Endothelial cell of umbilical vein (primary cell): ENCODE data around the gene COPB1. TPM values are rescaled to one million over a fixed set of nuclear protein-coding genes. Genes with fewer than 3 reads are reported as not detected.

ENCODE experiments used
- BruUV-seq: library from RNA; stranded (reverse); fragments of 400-500 nt; replicated peaks from 2 replicates; lab custom pipeline; 2021; lab: Mats Ljungman, UMichigan
- CTCF ChIA-PET: fragments of 300-600, 350-600 bp; sonication (Branson Sonifier 250); formaldehyde crosslinking; loops from one replicate; lab custom pipeline; 2021; ENCODE audit warnings: antibody characterized with exemption, inconsistent platforms; lab: Charles Lee
- POLR2A ChIA-PET: fragments of 300-600, 350-600 bp; sonication (Branson Sonifier 250); formaldehyde crosslinking; loops from one replicate; lab custom pipeline; 2021; ENCODE audit warnings: antibody characterized with exemption, inconsistent platforms; lab: Charles Lee
- DNase-seq: peaks from one replicate; pipeline ENCODE4 v3.0.0-alpha.2; 2011; ENCODE audit warnings: low read depth, low spot score
- FAIRE-seq: peaks from 2 replicates; lab custom pipeline; 2011; peaks lifted over from hg19 to GRCh38; lab: Jason Lieb, UNC
- H2AFZ ChIP-seq: 2 replicates; pipeline ENCODE4 v1.6.0; 2012; ENCODE audit warnings: low read depth, low read length, control low read depth, inconsistent platforms
- H3K27ac ChIP-seq: 2 replicates; pipeline ENCODE4 v1.5.1; 2011; ENCODE audit warnings: low read depth, mild to moderate bottlenecking, control low read depth, low read length, moderate library complexity; ENCODE audit not compliant: insufficient read depth
- H3K27me3 ChIP-seq, 2 experiments: 2 replicates each; pipeline versions ENCODE4 v1.6.0 to v1.6.1; 2011; ENCODE audit warnings: low read length in 2 of 2, mixed read lengths in 1 of 2; ENCODE audit not compliant: control insufficient read depth in 2 of 2, insufficient read depth in 2 of 2
- H3K36me3 ChIP-seq, 2 experiments: 2 replicates in 1 of 2; 3 replicates in 1 of 2; pipeline ENCODE4 v1.5.1; 2011; ENCODE audit warnings: low read length in 2 of 2, mild to moderate bottlenecking in 1 of 2, moderate library complexity in 1 of 2; ENCODE audit not compliant: control insufficient read depth in 2 of 2, insufficient read depth in 2 of 2; ENCODE audit errors: extremely low read depth in 1 of 2
- H3K4me1 ChIP-seq: 3 replicates; pipeline ENCODE4 v1.5.1; 2011; ENCODE audit warnings: mild to moderate bottlenecking, low read length; ENCODE audit not compliant: control insufficient read depth, insufficient read depth; ENCODE audit errors: extremely low read depth
- H3K4me2 ChIP-seq: 2 replicates; pipeline ENCODE4 v1.6.1; 2011; ENCODE audit warnings: low read length, control low read depth, mixed read lengths; ENCODE audit not compliant: insufficient read depth
- H3K4me3 ChIP-seq, 3 experiments: fragments of 200-600 bp in 1 of 3; sonication (generic), shearing (Covaris generic) in 1 of 3; replicated peaks in 1 of 3; 2 replicates each; pipeline ENCODE4 v1.5.1; 2011 to 2016; ENCODE audit warnings: control low read depth in 3 of 3, low read length in 3 of 3, mild to moderate bottlenecking in 2 of 3, inconsistent platforms in 1 of 3, low read depth in 1 of 3, moderate library complexity in 1 of 3; ENCODE audit not compliant: insufficient read depth in 1 of 3
- H3K79me2 ChIP-seq: 2 replicates; pipeline ENCODE4 v1.6.0; 2012; ENCODE audit warnings: low read length, inconsistent platforms; ENCODE audit not compliant: control insufficient read depth, insufficient read depth
- H3K9ac ChIP-seq: replicated peaks from 2 replicates; pipeline ENCODE3; 2011; ENCODE audit warnings: low read length, control low read depth; ENCODE audit not compliant: insufficient read depth; ENCODE audit errors: extremely low read depth
- H3K9me1 ChIP-seq: replicated peaks from 3 replicates; pipeline ENCODE4 v1.6.0; 2011; ENCODE audit warnings: mild to moderate bottlenecking, low read length; ENCODE audit not compliant: control insufficient read depth, insufficient read depth; ENCODE audit errors: extremely low read depth
- H3K9me3 ChIP-seq: replicated peaks from 2 replicates; pipeline ENCODE4 v1.5.1; 2012; ENCODE audit warnings: low read length, inconsistent platforms; ENCODE audit not compliant: control insufficient read depth, insufficient read depth
- H4K20me1 ChIP-seq: replicated peaks from 2 replicates; pipeline ENCODE3; 2011; ENCODE audit warnings: mild to moderate bottlenecking, low read length; ENCODE audit not compliant: control insufficient read depth, insufficient read depth; ENCODE audit errors: extremely low read depth
- EZH2 ChIP-seq: IDR thresholded peaks from 2 replicates; pipeline ENCODE4 v1.6.1; 2012; ENCODE audit warnings: borderline replicate concordance, low read depth, mild to moderate bottlenecking, moderate library complexity, low read length, inconsistent platforms; ENCODE audit not compliant: severe bottlenecking
- FOS ChIP-seq: IDR thresholded peaks from 2 replicates; pipeline ENCODE4 v1.6.1; 2011; ENCODE audit warnings: mild to moderate bottlenecking, low read length, moderate library complexity, borderline replicate concordance; ENCODE audit not compliant: insufficient read depth
- GATA2 ChIP-seq: IDR thresholded peaks from 2 replicates; pipeline ENCODE4 v1.7.0; 2011; ENCODE audit warnings: low read depth, mild to moderate bottlenecking, moderate library complexity, mixed read lengths, low read length; ENCODE audit not compliant: insufficient read length, insufficient read depth
- JUN ChIP-seq: IDR thresholded peaks from 2 replicates; pipeline ENCODE4 v1.6.1; 2011; ENCODE audit warnings: borderline replicate concordance, low read depth; ENCODE audit not compliant: insufficient read length, insufficient read depth
- MAX ChIP-seq: IDR thresholded peaks from 2 replicates; pipeline ENCODE4 v1.6.1; 2011; ENCODE audit not compliant: insufficient read depth, insufficient read length
- MYC ChIP-seq: IDR thresholded peaks from one replicate; pipeline ENCODE4 v1.6.1; 2011; ENCODE audit warnings: mild to moderate bottlenecking, low read depth, low read length
- POLR2A ChIP-seq: IDR thresholded peaks from 2 replicates; pipeline ENCODE4 v1.6.1; 2012; ENCODE audit warnings: low read depth, mild to moderate bottlenecking, control low read depth, low read length
- POLR2AphosphoS5 ChIP-seq: IDR thresholded peaks from 2 replicates; pipeline ENCODE4 v1.6.1; 2012; ENCODE audit warnings: low read depth, mild to moderate bottlenecking, control low read depth, low read length, moderate library complexity; ENCODE audit not compliant: insufficient read depth
- dilution Hi-C: fragments of 300-500 bp; cut with MboI; formaldehyde crosslinking; loops from one replicate; pipeline ENCODE4 v1.15.0; 2019; ENCODE audit warnings: low sequenced_read_pairs; ENCODE audit not compliant: extremely low pct_ligation_motif_present
- intact Hi-C: fragments of 100-400 bp; cut with micrococcal nuclease; formaldehyde crosslinking; loops from one replicate; pipeline ENCODE4 v1.10.0; 2022
- polyA plus RNA-seq, 4 experiments: library from polyadenylated mRNA; depleted of rRNA in 3 of 4; stranded (reverse) in 3 of 4; unstranded in 1 of 4; fragments of >200 nt; gene quantifications; 2 replicates each; pipeline versions ENCODE4 v1.2.1 to v1.2.3, GENCODE V29; 2011 to 2012; ENCODE audit warnings: missing spikeins in 1 of 4
- total RNA-seq: library from RNA; stranded (reverse); gene quantifications from 2 replicates; pipeline ENCODE4 v1.2.3, GENCODE V29; 2021
- TF ChIP-seq, protein P1 (sequence below), 2 donors: IDR thresholded peaks; 1 replicate in 1 of 2; 2 replicates in 1 of 2; pipeline ENCODE4 v1.5.1; 2011; ENCODE audit warnings: low read length in 2 of 2, mild to moderate bottlenecking in 2 of 2, moderate library complexity in 2 of 2, control low read depth in 1 of 2, inconsistent platforms in 1 of 2, low read depth in 1 of 2; ENCODE audit not compliant: insufficient read depth in 1 of 2; ENCODE audit errors: extremely low read depth in 1 of 2

COPB1 gene
- total and polyA plus RNA-seq, 2 donors (not counting 3 experiments of a cell fraction or from before 2014, with no cell fraction given): 61.1 to 145 TPM

GRCh38 chr11:14422052-14422813 lies 77.4 kb downstream of the COPB1 start:
- peak; percentile 98 for DNase-seq
- BruUV-seq: TSS peak; percentile 74
- Histone ChIP-seq H3K4me3 (no peak overlapping the region), H3K9me1 (no peaks in the 10 kb centered on the region), H4K20me1 (no peaks in the 10 kb centered on the region), H3K4me2 (peak overlapping the region; percentile 5), H3K9me3 (no peaks in the 10 kb centered on the region), H3K79me2 (no peaks in the 10 kb centered on the region), H3K9ac (peak overlapping the region; percentile 21), H3K27ac (peak overlapping the region; percentile 69), H2AFZ (no peak overlapping the region), H3K27me3 (no peaks in the 10 kb centered on the region), H3K36me3 (no peaks in the 10 kb centered on the region), H3K4me1 (peaks cover 44% of the 10 kb centered on the region)
- peak; percentile 98 for FAIRE-seq
- dilution Hi-C loops (no loop called here), intact Hi-C loops (loop anchor here (1.0 to 2.0 kb wide), 6 partner anchors 24 to 122 kb away; partner anchors contain the start of genes COPB1 and RRAS2)
- ChIA-PET CTCF (interaction anchor here (0.6 to 9.5 kb wide), 10 partner anchors 9 to 120 kb away, joined by 3 to 261 read pairs (median 4); no protein-coding TSS in a partner anchor), POLR2A (interaction anchor here (0.5 to 1.3 kb wide), 10 partner anchors 17 to 172 kb away, joined by 3 to 8 read pairs (median 3); no protein-coding TSS in a partner anchor)
- TF ChIP-seq FOS (peak; percentile 100), MAX (no peak), MYC (peak; percentile 12), POLR2A (peak; percentile 69), GATA2 (peak; percentile 93), EZH2 (no peak), JUN (peak; percentile 92), POLR2AphosphoS5 (peak; percentile 98)
- TF ChIP-seq, protein P1, sequence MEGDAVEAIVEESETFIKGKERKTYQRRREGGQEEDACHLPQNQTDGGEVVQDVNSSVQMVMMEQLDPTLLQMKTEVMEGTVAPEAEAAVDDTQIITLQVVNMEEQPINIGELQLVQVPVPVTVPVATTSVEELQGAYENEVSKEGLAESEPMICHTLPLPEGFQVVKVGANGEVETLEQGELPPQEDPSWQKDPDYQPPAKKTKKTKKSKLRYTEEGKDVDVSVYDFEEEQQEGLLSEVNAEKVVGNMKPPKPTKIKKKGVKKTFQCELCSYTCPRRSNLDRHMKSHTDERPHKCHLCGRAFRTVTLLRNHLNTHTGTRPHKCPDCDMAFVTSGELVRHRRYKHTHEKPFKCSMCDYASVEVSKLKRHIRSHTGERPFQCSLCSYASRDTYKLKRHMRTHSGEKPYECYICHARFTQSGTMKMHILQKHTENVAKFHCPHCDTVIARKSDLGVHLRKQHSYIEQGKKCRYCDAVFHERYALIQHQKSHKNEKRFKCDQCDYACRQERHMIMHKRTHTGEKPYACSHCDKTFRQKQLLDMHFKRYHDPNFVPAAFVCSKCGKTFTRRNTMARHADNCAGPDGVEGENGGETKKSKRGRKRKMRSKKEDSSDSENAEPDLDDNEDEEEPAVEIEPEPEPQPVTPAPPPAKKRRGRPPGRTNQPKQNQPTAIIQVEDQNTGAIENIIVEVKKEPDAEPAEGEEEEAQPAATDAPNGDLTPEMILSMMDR (IDR thresholded peaks at IDR 0.05; ENCODE audit: extremely low read depth in 1 of 2, insufficient read depth in 1 of 2, low read depth in 1 of 2, low read length in 2 of 2): no peak
